ENCODE results near the gene SDK1.
A peak's percentile ranks its signal among the peaks of the same experiment; 100 is the strongest.

SDK1 gene

GRCh38 chr7:4043988-4044387 lies 742.9 kb downstream of the SDK1 start:
- Histone ChIP-seq H3K14ac (ENCODE audit: low read length in 2 of 2) (no peak overlapping the region), H3K9ac (ENCODE audit: low read length) (no peak overlapping the region), H4K91ac (ENCODE audit: low read length) (no peak overlapping the region), H3K18ac (ENCODE audit: low read depth in 1 of 2, low read length in 2 of 2) (no peak overlapping the region), H2BK12ac (ENCODE audit: low read length in 2 of 2) (no peak overlapping the region), H2AK5ac (ENCODE audit: low read length, severe bottlenecking) (no peak overlapping the region), H3K4me1 (ENCODE audit: control insufficient read depth, insufficient read depth, low read depth, low read length) (no peaks in the 10 kb centered on the region), H2AFZ (ENCODE audit: low read depth, low read length) (no peak overlapping the region), H3K4ac (ENCODE audit: low read depth in 1 of 2, low read length in 2 of 2) (no peak overlapping the region), H3K79me1 (replicated peaks; ENCODE audit: low read length, poor library complexity, severe bottlenecking) (no peaks in the 10 kb centered on the region), H4K8ac (ENCODE audit: low read length) (no peak overlapping the region), H2BK120ac (ENCODE audit: low read depth, low read length) (no peak overlapping the region), H3K9me3 (ENCODE audit: control insufficient read depth, low read length) (no peaks in the 10 kb centered on the region), H3K27me3 (ENCODE audit: control insufficient read depth in 1 of 2, insufficient read depth in 1 of 2, low read length in 2 of 2) (no peaks in the 10 kb centered on the region), H3K4me2 (ENCODE audit: low read length, poor library complexity, severe bottlenecking) (no peak overlapping the region), H3K4me3 (ENCODE audit: insufficient read depth in 1 of 2, low read depth in 1 of 2, low read length in 2 of 2) (no peak overlapping the region), H3K23ac (ENCODE audit: low read length in 2 of 2) (no peak overlapping the region), H3K27ac (ENCODE audit: low read length, poor library complexity, severe bottlenecking) (no peak overlapping the region), H2BK5ac (ENCODE audit: low read depth, low read length, poor library complexity, severe bottlenecking) (no peak overlapping the region), H3K36me3 (ENCODE audit: control insufficient read depth in 1 of 2, insufficient read depth in 2 of 2, low read depth in 1 of 2, low read length in 2 of 2) (no peaks in the 10 kb centered on the region), H2BK15ac (ENCODE audit: low read depth, poor library complexity, severe bottlenecking) (no peak overlapping the region)
- 93% methylated on average over 9 of the region's 9 CpGs for WGBS
- no peak for DNase-seq

GRCh38 chr7:4045450-4045849 lies 744.4 kb downstream of the SDK1 start:
- no peaks in the 10 kb centered on the region for H3K27me3 ChIP-seq (ENCODE audit: control insufficient read depth in 1 of 2, insufficient read depth in 1 of 2, low read length in 2 of 2)
- H3K18ac ChIP-seq (ENCODE audit: low read depth in 1 of 2, low read length in 2 of 2): no peak overlapping the region
- 93% methylated on average over 15 of the region's 15 CpGs for WGBS
- no peak overlapping the region for H3K14ac ChIP-seq (ENCODE audit: low read length in 2 of 2)
- H3K27ac ChIP-seq (ENCODE audit: low read length, poor library complexity, severe bottlenecking): no peak overlapping the region
- H3K79me1 ChIP-seq (replicated peaks; ENCODE audit: low read length, poor library complexity, severe bottlenecking): no peaks in the 10 kb centered on the region
- H3K4ac ChIP-seq (ENCODE audit: low read depth in 1 of 2, low read length in 2 of 2): no peak overlapping the region
- no peak overlapping the region for H2AFZ ChIP-seq (ENCODE audit: low read depth, low read length)
- H2BK15ac ChIP-seq (ENCODE audit: low read depth, poor library complexity, severe bottlenecking): no peak overlapping the region
- H3K23ac ChIP-seq (ENCODE audit: low read length in 2 of 2): no peak overlapping the region
- H3K36me3 ChIP-seq (ENCODE audit: control insufficient read depth in 1 of 2, insufficient read depth in 2 of 2, low read depth in 1 of 2, low read length in 2 of 2): no peaks in the 10 kb centered on the region
- no peaks in the 10 kb centered on the region for H3K4me1 ChIP-seq (ENCODE audit: control insufficient read depth, insufficient read depth, low read depth, low read length)
- H2BK12ac ChIP-seq (ENCODE audit: low read length in 2 of 2): no peak overlapping the region
- H2AK5ac ChIP-seq (ENCODE audit: low read length, severe bottlenecking): no peak overlapping the region
- H4K8ac ChIP-seq (ENCODE audit: low read length): no peak overlapping the region
- H2BK5ac ChIP-seq (ENCODE audit: low read depth, low read length, poor library complexity, severe bottlenecking): no peak overlapping the region
- H3K4me3 ChIP-seq (ENCODE audit: insufficient read depth in 1 of 2, low read depth in 1 of 2, low read length in 2 of 2): no peak overlapping the region
- H4K91ac ChIP-seq (ENCODE audit: low read length): no peak overlapping the region
- no peak overlapping the region for H3K4me2 ChIP-seq (ENCODE audit: low read length, poor library complexity, severe bottlenecking)
- no peak overlapping the region for H3K9ac ChIP-seq (ENCODE audit: low read length)
- no peak overlapping the region for H2BK120ac ChIP-seq (ENCODE audit: low read depth, low read length)
- H3K9me3 ChIP-seq (ENCODE audit: control insufficient read depth, low read length): no peaks in the 10 kb centered on the region
- no peak for DNase-seq

GRCh38 chr7:4045975-4046374 lies 744.9 kb downstream of the SDK1 start:
- Histone ChIP-seq H3K4me3 (ENCODE audit: insufficient read depth in 1 of 2, low read depth in 1 of 2, low read length in 2 of 2) (no peak overlapping the region), H3K9ac (ENCODE audit: low read length) (no peak overlapping the region), H3K27ac (ENCODE audit: low read length, poor library complexity, severe bottlenecking) (no peak overlapping the region), H2BK15ac (ENCODE audit: low read depth, poor library complexity, severe bottlenecking) (no peak overlapping the region), H2BK120ac (ENCODE audit: low read depth, low read length) (no peak overlapping the region), H3K27me3 (ENCODE audit: control insufficient read depth in 1 of 2, insufficient read depth in 1 of 2, low read length in 2 of 2) (no peaks in the 10 kb centered on the region), H2BK5ac (ENCODE audit: low read depth, low read length, poor library complexity, severe bottlenecking) (no peak overlapping the region), H2BK12ac (ENCODE audit: low read length in 2 of 2) (no peak overlapping the region), H3K23ac (ENCODE audit: low read length in 2 of 2) (no peak overlapping the region), H3K36me3 (ENCODE audit: control insufficient read depth in 1 of 2, insufficient read depth in 2 of 2, low read depth in 1 of 2, low read length in 2 of 2) (no peaks in the 10 kb centered on the region), H3K79me1 (replicated peaks; ENCODE audit: low read length, poor library complexity, severe bottlenecking) (no peaks in the 10 kb centered on the region), H4K8ac (ENCODE audit: low read length) (no peak overlapping the region), H2AK5ac (ENCODE audit: low read length, severe bottlenecking) (no peak overlapping the region), H3K18ac (ENCODE audit: low read depth in 1 of 2, low read length in 2 of 2) (no peak overlapping the region), H3K9me3 (ENCODE audit: control insufficient read depth, low read length) (no peaks in the 10 kb centered on the region), H3K4ac (ENCODE audit: low read depth in 1 of 2, low read length in 2 of 2) (no peak overlapping the region), H4K91ac (ENCODE audit: low read length) (no peak overlapping the region), H2AFZ (ENCODE audit: low read depth, low read length) (no peak overlapping the region), H3K4me2 (ENCODE audit: low read length, poor library complexity, severe bottlenecking) (no peak overlapping the region), H3K14ac (ENCODE audit: low read length in 2 of 2) (no peak overlapping the region), H3K4me1 (ENCODE audit: control insufficient read depth, insufficient read depth, low read depth, low read length) (no peaks in the 10 kb centered on the region)
- no peak for DNase-seq
- 91% methylated on average over 5 of the region's 8 CpGs for WGBS

GRCh38 chr7:4048336-4048735 lies 747.3 kb downstream of the SDK1 start:
- Histone ChIP-seq H3K14ac (ENCODE audit: low read length in 2 of 2) (peak overlapping the region in 1 of 2 experiments; percentile 4), H3K9ac (ENCODE audit: low read length) (no peak overlapping the region), H3K18ac (ENCODE audit: low read depth in 1 of 2, low read length in 2 of 2) (no peak overlapping the region), H2AFZ (ENCODE audit: low read depth, low read length) (no peak overlapping the region), H4K8ac (ENCODE audit: low read length) (no peak overlapping the region), H3K23ac (ENCODE audit: low read length in 2 of 2) (no peak overlapping the region), H3K79me1 (replicated peaks; ENCODE audit: low read length, poor library complexity, severe bottlenecking) (no peaks in the 10 kb centered on the region), H3K9me3 (ENCODE audit: control insufficient read depth, low read length) (no peaks in the 10 kb centered on the region), H4K91ac (ENCODE audit: low read length) (no peak overlapping the region), H3K4me2 (ENCODE audit: low read length, poor library complexity, severe bottlenecking) (no peak overlapping the region), H3K36me3 (ENCODE audit: control insufficient read depth in 1 of 2, insufficient read depth in 2 of 2, low read depth in 1 of 2, low read length in 2 of 2) (peaks cover 0 to 5% of the 10 kb centered on the region in 2 experiments), H2BK5ac (ENCODE audit: low read depth, low read length, poor library complexity, severe bottlenecking) (no peak overlapping the region), H3K27ac (ENCODE audit: low read length, poor library complexity, severe bottlenecking) (no peak overlapping the region), H2BK15ac (ENCODE audit: low read depth, poor library complexity, severe bottlenecking) (no peak overlapping the region), H3K4me3 (ENCODE audit: insufficient read depth in 1 of 2, low read depth in 1 of 2, low read length in 2 of 2) (no peak overlapping the region), H3K4me1 (ENCODE audit: control insufficient read depth, insufficient read depth, low read depth, low read length) (no peaks in the 10 kb centered on the region), H2BK12ac (ENCODE audit: low read length in 2 of 2) (no peak overlapping the region), H2AK5ac (ENCODE audit: low read length, severe bottlenecking) (no peak overlapping the region), H3K27me3 (ENCODE audit: control insufficient read depth in 1 of 2, insufficient read depth in 1 of 2, low read length in 2 of 2) (no peaks in the 10 kb centered on the region), H2BK120ac (ENCODE audit: low read depth, low read length) (no peak overlapping the region), H3K4ac (ENCODE audit: low read depth in 1 of 2, low read length in 2 of 2) (no peak overlapping the region)
- 89% methylated on average over 14 of the region's 14 CpGs for WGBS
- DNase-seq: no peak

Data from mesenchymal stem cell (in vitro differentiated cells and primary cell).